HG03354 (cell line): ENCODE measurements around the gene NARF.

Experiments
- ATAC-seq: cut with Tn5 transposase; IDR thresholded peaks from one replicate; pipeline ENCODE4 v1.9.1; 2021; ENCODE audit warnings: mild to moderate bottlenecking; ENCODE audit not compliant: unreplicated experiment, poor library complexity, severe bottlenecking

NARF gene

DNA sequence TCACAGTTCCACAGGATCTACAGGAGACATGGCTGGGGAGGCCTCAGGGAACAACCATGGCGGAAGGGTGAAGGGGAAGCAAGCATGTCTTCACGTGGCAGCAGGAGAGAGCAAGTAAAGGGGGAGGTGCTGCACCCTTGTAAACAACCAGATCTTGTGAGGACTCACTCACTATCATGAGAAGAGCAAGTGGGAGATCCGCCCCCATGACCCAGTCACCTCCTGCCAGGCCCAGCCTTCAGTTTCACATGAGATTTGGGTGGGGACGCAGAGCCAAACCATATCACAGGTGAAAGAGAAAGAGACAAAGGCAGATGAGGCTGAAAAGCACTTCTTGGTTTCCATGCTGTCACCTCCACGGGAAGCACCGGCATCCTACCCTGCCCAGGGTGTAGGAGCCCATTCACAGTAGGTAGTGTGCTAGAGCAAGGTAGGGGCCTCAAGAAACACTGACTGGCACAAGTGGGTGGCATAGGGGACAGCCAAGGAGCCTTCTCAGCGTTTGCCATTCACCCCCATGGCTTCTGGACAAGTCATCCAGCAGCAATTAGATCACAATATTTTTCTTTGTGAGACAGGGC lies 6.6 kb downstream of the NARF start:
- ATAC-seq: no peak

DNA sequence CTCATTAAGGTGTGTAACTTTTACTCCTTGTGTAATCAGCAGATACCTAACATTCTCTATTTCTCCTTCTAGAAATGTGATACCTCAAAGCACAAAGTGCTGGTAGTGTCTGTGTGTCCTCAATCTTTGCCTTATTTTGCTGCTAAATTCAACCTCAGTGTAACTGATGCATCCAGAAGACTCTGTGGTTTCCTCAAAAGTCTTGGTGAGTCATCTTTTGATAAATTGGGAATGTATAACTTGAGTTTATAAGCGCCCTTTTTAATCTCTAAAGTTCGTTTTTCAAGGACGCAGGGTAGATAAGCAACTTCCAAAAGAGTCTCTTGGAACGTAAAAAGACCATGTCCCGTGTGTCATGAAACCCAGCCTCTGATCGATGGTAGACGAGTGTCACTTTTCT lies 10.2 kb downstream of the NARF start:
- no peak for ATAC-seq

DNA sequence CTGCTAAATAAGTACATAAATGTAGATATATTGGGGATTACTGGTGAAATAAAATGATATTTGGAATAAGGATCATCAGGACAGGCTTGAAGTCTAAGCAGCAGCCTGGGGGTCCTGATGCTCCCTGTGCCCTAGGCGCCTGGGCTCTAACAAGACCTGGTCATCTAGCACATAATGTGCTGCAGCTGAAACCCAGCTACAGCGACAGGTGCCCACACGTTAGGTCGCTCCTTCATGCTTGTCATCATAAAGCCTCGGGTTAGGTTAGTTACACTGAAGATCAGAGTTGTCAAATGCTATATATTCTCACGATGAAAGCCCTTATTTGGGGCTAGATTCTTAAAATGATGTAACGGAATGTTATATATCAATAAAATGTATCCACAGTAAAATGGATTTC lies 11.5 kb downstream of the NARF start:
- ATAC-seq: no peak

DNA sequence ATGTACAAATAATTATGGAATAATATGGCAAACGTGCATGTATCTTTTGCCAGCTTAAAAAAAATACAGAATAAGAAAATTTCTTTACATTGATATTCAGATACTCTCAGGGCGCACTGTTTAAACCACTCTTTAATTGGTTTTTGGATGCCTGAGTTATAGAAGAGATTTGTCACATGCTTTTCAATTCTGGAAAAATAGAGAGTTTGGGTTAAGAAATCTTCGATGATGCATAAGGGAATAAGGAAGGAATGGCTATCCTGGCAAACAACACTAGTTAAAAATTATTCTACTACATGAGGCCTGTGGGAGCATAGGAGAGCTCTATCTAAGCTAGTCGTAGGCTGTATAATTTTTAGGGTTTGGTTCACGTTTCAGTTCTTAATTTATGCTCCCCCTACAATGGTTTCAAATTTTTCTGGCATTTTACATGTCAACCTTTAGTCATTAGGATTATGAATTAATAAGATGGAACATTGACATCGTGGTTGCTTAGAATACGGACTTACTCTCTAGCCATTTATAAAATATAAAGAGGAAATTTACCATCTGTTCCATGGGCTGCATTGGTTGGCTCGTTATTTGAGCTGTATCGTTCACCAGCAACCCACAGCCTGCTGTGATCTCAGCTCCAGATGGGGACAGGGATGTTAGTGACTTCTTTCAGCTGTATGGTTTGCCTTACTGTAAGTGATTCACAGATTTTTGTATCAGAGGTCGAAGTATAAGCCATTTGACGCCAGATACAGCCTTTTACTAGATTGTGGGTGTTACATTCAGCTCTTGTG lies 15.9 kb downstream of the NARF start:
- ATAC-seq: no peak

DNA sequence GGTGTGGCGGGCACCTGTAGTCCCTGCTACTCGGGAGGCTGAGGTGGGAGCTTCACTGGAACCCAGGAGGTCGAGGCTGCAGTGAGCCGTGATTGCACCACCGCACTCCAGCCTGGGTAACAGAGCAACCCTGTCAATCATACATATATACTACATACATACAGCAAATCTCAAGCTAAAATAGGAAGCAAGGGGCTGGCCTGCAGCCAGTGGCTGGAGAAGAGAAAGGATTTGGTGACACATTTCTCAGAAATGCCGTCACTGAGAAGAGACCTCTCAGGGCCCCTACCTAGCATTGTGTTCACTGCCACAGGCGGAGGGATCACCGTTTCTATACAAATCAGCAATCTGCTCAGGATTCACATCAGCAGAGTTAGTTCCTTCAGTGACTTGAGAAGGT lies 16.9 kb downstream of the NARF start:
- no peak for ATAC-seq

DNA sequence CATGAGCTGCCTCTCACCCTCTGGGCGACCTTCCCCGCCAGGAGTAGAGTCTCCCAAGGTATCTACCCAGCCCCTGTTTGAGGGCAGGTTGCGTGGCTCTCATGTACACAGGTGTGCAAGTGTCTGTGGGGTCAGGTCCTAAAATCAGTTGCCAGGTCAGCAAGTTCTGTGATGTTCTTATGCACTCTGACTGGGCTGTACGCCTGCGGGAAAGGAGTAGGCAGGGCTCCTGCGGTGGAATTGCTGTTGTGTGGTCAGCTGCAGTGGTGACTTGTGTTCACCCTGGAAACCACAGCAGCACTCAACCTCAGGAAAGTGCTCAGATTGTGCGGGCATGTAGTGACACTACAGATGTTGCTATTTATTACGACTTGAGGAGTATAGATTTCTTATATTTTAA lies 19.4 kb downstream of the NARF start:
- ATAC-seq: no peak

DNA sequence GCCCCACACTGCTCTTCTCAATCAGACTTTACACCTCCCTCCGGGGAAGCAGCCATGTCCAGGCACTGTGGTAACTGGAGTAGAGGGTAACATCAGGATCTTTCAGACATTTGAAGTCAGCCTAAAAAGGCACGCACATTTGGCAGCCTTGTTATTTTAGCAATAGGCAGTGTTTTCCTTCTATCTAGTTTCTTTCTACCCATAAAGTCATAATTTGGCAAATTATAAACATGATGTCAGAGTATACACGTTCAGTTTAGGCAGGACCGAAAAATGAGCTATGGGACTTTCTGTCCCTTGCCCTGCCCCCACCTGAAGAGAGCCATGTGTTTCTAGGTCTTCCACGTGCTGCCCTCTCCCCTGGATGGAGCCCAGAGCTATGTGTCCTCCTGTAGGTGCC lies 21.1 kb downstream of the NARF start:
- ATAC-seq: no peak

DNA sequence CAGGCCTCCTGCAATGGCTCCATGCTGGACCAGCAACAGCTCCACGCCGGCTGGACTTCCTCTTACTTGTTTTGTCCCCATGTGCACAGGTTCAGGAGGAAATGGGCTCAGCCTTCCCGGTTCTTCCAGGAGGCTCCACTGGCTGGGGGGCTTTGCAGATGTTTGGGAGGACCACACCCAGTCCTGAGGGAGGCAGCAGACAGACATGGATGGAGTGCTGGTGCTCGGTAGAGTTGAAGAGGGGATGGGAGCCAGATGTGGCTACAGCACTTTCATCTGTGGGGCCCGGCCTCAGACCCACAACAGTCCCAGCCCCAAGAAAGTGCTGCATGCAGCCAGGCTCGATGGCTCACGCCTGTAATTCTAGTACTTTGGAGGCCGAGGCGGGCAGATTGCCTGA lies 21.8 kb downstream of the NARF start:
- ATAC-seq: no peak

DNA sequence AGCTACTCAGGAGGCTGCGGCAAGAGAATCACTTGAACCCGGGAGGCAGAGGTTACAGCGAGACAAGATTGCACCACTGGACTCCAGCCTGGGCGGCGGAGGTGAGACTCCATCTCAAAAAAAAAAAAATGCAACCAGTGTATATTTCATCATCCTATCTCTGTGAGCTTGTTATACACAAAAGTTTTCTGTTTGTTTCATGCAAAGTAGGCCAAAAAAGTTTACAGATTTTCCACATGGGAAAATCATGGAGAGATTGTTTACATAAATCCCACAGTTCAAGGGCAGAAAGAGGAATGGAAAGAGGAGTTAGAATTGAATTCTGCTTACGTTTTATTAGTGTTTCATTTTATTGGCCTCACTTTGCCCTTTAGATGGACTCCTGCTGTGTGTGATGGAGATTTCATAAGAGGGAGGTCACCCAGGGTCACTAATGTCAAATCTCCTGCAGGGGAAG lies 24.7 kb downstream of the NARF start:
- no peak for ATAC-seq

DNA sequence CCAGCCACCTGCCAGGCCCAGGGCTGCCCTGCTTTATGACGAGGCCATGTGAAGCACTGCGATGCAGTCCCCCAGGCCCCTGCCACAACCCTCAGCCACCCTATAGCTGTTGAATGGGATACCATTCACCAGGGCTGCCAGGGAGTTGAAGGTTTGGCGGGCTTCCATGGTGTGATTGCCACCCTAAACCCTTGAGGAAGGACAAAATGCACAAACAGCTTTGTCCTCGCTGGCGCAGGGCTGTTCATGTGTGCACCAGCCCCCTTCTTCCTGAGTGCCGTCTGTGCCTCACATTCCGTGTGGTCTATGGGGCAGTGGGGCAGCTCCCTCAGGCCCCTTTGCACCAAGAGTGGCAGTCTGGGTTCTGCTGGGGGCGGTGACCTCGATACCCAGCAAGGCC lies 25.3 kb downstream of the NARF start:
- no peak for ATAC-seq

DNA sequence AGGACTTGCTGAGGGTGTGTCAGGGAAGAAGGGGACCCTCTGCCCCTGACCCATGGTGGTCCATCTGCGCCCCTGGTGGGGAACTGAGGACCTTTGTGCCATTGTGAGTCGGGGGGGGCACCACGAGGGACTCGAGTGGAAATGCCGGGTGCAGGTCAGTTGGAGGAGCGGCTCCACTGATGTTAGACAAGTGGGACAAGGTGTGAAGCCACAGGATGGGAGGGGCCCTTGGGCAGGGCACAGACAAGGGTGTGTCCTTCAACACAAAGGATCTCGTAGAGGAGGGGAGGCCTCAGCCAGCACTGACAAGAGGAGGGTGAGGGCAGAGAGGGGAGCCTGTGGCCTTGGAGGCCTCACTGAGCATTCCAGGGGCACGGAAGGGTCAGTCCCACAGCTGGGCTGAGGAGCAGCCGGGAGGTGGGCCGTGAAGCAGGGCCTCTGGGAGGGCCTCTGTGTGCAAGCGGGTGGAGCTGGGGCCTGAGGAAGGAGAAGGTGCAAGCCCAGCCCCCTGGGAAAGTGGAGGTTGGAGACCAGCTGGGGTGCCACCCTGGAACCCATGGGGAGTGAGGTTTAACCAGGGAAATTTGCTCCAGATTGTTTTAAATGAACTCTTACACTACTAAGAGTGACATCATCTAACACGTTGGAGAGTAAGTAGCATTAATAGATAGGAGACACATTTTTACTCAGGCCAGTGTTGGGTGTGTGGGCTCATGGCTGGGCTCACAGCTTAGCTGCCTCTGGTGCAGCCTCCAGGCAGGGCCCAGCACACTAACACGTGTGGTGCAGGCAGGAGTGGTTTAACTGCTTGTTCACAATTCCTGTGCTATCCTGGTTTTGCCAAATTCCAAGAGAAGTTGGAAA lies 27.9 kb downstream of the NARF start:
- no peak for ATAC-seq

DNA sequence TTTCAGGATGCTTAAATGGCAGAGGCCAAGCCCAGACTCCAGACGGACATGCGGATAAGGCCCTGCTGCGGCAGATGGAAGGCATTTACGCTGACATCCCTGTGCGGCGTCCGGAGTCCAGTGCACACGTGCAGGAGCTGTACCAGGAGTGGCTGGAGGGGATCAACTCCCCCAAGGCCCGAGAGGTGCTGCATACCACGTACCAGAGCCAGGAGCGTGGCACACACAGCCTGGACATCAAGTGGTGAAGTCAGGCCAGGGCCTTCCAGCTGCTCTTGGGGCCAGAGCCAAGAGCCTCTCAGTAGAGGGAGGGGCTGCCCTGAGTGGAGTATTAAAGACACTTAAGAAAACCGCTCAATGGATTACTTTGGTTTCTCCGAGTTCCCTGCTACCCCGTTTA lies 29.4 kb downstream of the NARF start:
- no peak for ATAC-seq

DNA sequence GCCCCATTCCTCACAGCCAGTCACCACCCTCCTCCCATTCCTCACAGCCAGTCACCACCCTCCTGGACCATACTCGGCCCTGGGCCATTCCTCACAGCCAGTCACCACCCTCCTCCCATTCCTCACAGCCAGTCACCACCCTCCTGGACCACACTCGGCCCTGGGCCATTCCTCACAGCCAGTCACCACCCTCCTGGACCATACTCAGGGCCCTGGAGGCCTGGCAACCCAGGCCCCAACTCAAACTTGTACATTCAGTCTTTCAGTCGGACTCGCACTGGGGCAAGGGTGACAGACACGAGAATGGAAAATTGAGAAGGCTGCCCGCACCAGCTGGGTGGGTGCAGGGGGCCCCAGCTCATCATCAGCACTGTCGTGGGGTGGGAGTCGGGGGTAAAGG lies 30.6 kb downstream of the NARF start:
- ATAC-seq: no peak

DNA sequence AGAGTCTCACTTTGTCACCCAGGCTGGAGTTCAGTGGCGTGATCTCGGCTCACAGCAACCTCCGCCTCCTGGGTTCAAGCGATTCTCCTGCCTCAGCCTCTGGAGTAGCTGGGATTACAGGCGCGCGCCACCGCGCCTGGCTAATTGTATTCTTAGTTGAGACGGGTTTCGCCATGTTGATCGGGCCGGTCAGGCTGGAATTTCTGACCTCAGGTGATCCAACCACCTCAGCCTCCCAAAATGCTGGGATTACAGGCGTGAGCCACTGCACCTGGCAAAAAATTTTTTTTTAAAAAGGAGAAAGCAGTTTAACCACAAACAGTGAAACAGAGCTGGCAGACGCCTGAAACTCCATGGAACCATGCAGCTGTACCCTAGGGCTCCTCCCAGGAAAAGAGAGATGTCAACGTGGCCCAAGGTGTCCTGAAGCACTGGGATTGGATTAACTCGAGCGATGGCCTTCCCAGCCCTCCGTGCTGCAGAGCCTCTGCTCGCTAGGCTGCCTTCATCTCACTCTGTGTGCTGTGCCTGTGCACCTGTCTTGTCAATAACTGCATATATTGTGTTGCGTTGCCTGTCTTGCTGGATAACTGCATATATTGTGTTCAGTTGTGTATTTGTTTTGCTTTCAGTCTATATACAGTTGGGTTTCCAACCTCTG lies 31.4 kb downstream of the NARF start:
- ATAC-seq: no peak

DNA sequence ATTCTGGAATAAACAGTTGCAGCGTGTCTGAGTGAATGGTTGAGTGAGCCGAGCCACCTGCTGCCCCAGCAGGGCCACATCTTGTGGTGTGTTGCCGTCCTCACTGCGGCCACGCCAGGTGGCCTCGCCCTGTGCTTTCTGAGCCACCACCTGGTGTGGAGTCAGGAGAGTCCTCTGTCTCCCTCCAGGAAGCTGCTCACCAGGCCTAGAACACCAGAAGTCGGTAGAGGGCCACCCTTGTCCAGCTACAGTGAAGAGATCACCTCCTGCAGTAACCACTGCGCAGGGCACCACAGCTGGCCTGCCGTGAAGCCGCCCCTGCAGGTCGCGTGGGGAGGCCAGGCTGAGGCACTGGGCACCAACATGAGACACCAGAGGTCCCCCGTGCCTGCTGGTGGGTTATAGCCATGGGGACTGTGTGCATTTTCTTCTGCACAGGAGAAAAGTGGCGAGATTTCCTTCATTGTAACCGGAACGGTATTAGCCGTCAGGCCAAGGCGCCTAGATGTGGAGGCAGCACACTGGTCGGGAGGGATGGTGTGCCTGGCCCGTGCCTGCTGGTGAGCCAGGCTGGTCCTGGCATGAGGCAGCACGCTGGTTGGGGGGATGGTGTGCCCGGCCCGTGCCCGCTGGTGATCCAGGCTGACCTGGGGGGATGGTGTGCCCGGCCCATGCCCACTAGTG lies 32.1 kb downstream of the NARF start:
- ATAC-seq: no peak

DNA sequence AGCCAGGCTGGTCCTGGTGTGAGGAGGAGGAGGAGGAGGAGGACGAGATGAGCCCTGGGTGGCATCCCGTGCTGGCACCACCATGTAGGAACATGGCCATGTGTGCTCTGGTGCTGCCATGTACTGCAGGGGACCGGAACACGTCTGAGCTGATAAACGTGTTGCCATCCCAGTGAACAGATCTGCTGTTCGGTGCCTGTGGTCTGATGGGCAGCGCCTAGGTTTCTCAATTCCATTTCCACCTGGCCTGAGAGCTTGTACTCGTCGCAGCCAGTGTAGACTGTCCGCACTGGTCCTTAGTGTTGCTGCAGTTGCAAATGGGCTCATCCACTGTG lies 32.6 kb downstream of the NARF start:
- ATAC-seq: no peak

DNA sequence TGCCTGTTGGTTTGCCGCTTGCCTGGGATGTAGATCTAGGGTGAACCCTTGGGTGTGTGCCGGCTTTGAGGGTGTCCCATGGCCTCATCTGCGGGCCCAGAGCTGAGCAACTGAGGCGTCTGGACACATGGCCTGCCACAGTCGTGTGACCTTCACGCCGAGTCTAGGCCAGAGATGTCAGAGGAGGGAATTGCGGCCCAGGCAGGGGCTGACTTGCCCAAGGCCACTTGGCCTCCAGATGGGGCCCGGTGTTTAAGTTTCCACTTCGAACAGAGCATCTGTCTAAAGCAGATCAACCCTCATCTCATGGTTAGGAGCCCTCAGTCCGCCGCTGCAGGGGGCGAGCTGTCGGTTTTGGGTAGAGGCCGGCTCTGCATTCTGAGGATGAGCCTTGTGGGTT lies 33.0 kb downstream of the NARF start:
- no peak for ATAC-seq

DNA sequence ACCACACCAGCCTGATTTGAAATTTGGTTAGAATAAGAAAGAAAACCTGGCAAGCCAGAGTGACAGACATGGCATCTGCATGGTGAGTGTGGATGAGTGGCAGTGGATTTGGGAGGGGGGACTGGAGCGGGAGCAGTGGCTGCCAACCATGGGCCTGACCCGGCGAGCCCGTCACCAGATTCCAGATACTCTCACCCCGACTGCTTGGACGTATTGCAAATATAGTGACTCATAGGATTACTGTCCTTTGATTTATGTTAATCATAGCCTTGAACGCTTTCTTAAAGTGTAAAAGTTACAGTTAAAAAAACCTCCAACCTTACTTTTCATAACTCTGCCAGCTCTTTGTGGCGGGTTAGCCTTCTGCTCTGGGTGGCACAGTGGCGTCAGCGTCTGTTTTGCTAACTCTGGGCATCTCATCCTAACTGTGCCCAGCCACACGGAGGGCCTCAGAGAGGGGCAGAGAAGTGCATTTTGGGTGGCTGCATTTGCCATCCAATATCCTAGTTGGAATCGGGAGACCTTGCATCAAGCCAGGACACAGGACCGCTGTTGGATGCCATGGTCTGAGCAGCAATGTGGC lies 34.2 kb downstream of the NARF start:
- ATAC-seq: no peak

DNA sequence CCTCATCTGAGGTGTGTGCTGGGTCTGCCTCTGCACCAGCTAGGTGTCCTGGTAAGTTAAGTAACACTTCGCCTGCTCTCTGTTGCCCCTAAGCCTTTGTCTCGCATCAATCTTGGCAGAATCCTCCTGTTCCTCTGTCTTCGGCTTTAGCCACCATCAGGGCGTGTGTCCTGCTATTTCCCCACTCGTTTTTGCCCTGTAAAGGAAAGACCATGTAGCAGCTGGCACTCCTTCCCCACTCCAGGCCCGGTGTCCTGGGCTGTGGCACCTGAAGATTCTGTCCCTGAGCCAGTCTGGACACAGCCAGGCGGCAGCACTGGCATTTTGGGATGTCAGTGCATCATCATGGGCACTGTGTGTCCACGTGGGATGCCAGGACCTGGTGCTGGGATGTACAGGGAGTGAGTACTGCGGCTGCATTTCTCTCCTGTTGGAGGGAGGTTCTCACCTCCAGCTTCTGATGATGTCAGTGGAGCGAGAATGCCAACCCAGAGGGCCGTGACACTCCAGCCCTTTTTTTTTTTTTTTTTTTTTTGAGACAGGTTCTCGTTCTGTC lies 34.8 kb downstream of the NARF start:
- no peak for ATAC-seq
